Trophoblast cell (in vitro differentiated cells and primary cell): ENCODE results near the gene GNAT1.
A peak's percentile ranks its signal among the peaks of the same experiment; 100 is the strongest.

Source experiments
- DNase-seq, 2 donors: peaks; one replicate each; pipeline ENCODE4 v3.0.0-alpha.2; 2016
- H2AFZ ChIP-seq: 2 replicates; pipeline ENCODE4 v1.6.1; 2013; ENCODE audit warnings: low read length, moderate library complexity, mild to moderate bottlenecking; ENCODE audit not compliant: insufficient read depth, poor library complexity
- H2AK5ac ChIP-seq: 2 replicates; pipeline ENCODE4 v1.6.1; 2013; ENCODE audit warnings: mild to moderate bottlenecking, low read length
- H2BK120ac ChIP-seq: 2 replicates; pipeline ENCODE4 v1.6.1; 2013; ENCODE audit warnings: low read length, mild to moderate bottlenecking, moderate library complexity; ENCODE audit not compliant: insufficient read depth, poor library complexity
- H2BK12ac ChIP-seq: 2 replicates; pipeline ENCODE4 v1.6.1; 2013; ENCODE audit warnings: mild to moderate bottlenecking, low read length, moderate library complexity
- H2BK5ac ChIP-seq: 2 replicates; pipeline ENCODE4 v1.6.1; 2013; ENCODE audit warnings: low read length, low read depth, moderate library complexity, mild to moderate bottlenecking; ENCODE audit not compliant: poor library complexity
- H3K14ac ChIP-seq: 2 replicates; pipeline ENCODE4 v1.6.1; 2013; ENCODE audit warnings: mild to moderate bottlenecking, low read length
- H3K18ac ChIP-seq: 2 replicates; pipeline ENCODE4 v1.6.1; 2013; ENCODE audit warnings: mild to moderate bottlenecking, low read length
- H3K23ac ChIP-seq: 2 replicates; pipeline ENCODE4 v1.6.1; 2013; ENCODE audit warnings: low read length
- H3K27ac ChIP-seq: 2 replicates; pipeline ENCODE4 v1.5.1; 2013; ENCODE audit warnings: low read depth, mild to moderate bottlenecking, inconsistent platforms, low read length, moderate library complexity
- H3K27me3 ChIP-seq: 2 replicates; pipeline ENCODE4 v1.6.1; 2013; ENCODE audit warnings: inconsistent platforms, mild to moderate bottlenecking, low read length, moderate library complexity; ENCODE audit not compliant: insufficient read depth
- H3K36me3 ChIP-seq, 2 experiments: 1 replicate in 1 of 2; 2 replicates in 1 of 2; pipeline ENCODE4 v1.6.1; 2013; ENCODE audit warnings: low read length in 2 of 2, mild to moderate bottlenecking in 2 of 2, moderate library complexity in 1 of 2; ENCODE audit not compliant: insufficient read depth in 2 of 2, control insufficient read depth in 1 of 2
- H3K4ac ChIP-seq: 2 replicates; pipeline ENCODE4 v1.6.1; 2013; ENCODE audit warnings: low read depth, mild to moderate bottlenecking, low read length, moderate library complexity
- H3K4me1 ChIP-seq, 2 experiments: 1 replicate in 1 of 2; 2 replicates in 1 of 2; pipeline ENCODE4 v1.6.1; 2013; ENCODE audit warnings: low read length in 2 of 2, mild to moderate bottlenecking in 2 of 2, moderate library complexity in 1 of 2; ENCODE audit not compliant: insufficient read depth in 2 of 2, control insufficient read depth in 1 of 2
- H3K4me2 ChIP-seq: 2 replicates; pipeline ENCODE4 v1.6.1; 2013; ENCODE audit warnings: inconsistent platforms, mild to moderate bottlenecking, low read length, moderate library complexity
- H3K4me3 ChIP-seq: 2 replicates; pipeline ENCODE4 v1.5.1; 2013; ENCODE audit warnings: mild to moderate bottlenecking, low read depth, low read length, inconsistent platforms
- H3K79me1 ChIP-seq: one replicate; pipeline ENCODE4 v1.6.1; 2013; ENCODE audit warnings: low read length
- H3K79me2 ChIP-seq: 2 replicates; pipeline ENCODE4 v1.6.1; 2013; ENCODE audit warnings: low read length, mild to moderate bottlenecking; ENCODE audit not compliant: control insufficient read depth, insufficient read depth, poor library complexity
- H3K9ac ChIP-seq: 2 replicates; pipeline ENCODE4 v1.6.1; 2013; ENCODE audit warnings: mild to moderate bottlenecking, low read length
- H3K9me3 ChIP-seq: 2 replicates; pipeline ENCODE4 v1.6.1; 2013; ENCODE audit warnings: low read depth, mild to moderate bottlenecking, control low read depth, inconsistent platforms, low read length; ENCODE audit not compliant: insufficient read depth
- H4K12ac ChIP-seq: 2 replicates; pipeline ENCODE4 v1.6.1; 2013; ENCODE audit warnings: low read depth, mild to moderate bottlenecking, low read length, moderate library complexity
- H4K8ac ChIP-seq: 2 replicates; pipeline ENCODE4 v1.6.1; 2013; ENCODE audit warnings: low read depth, mild to moderate bottlenecking, low read length, moderate library complexity
- H4K91ac ChIP-seq: one replicate; pipeline ENCODE4 v1.6.1; 2013; ENCODE audit warnings: low read depth, mild to moderate bottlenecking, low read length, moderate library complexity
- WGBS: extraction: QIAGEN DNeasy Blood & Tissue Kit; methylation state at CpG from one replicate; pipeline ENCODE4 v1.1.7; 2013; ENCODE audit warnings: missing lambda C conversion rate; ENCODE audit not compliant: insufficient read length, insufficient coverage; ENCODE audit errors: extremely low coverage; 5-methylcytosine and 5-hydroxymethylcytosine counted together

The GNAT1 gene

GRCh38 chr3:50153782-50154475, 37.5 kb upstream of the GNAT1 start:
- H3K9me3 ChIP-seq: no peaks in the 10 kb centered on the region
- no peak overlapping the region for H3K4ac ChIP-seq
- no peak overlapping the region for H3K27ac ChIP-seq
- H3K27me3 ChIP-seq: no peaks in the 10 kb centered on the region
- peaks cover 25% of the 10 kb centered on the region for H3K79me1 ChIP-seq
- H2BK120ac ChIP-seq: no peak overlapping the region
- H3K4me2 ChIP-seq: peak overlapping the region; percentile 72
- H4K8ac ChIP-seq: no peak overlapping the region
- H3K4me1 ChIP-seq: peaks cover 36 to 52% of the 10 kb centered on the region in 2 experiments
- no peak overlapping the region for H4K12ac ChIP-seq
- H3K14ac ChIP-seq: no peak overlapping the region
- H2AFZ ChIP-seq: no peak overlapping the region
- no peak for DNase-seq
- no peak overlapping the region for H2BK12ac ChIP-seq
- 100% methylated on average over 1 of the region's 9 CpGs for WGBS
- no peak overlapping the region for H3K23ac ChIP-seq
- no peak overlapping the region for H2BK5ac ChIP-seq
- no peak overlapping the region for H3K4me3 ChIP-seq
- no peak overlapping the region for H2AK5ac ChIP-seq
- H4K91ac ChIP-seq: no peak overlapping the region
- H3K18ac ChIP-seq: no peak overlapping the region
- peaks cover 9% of the 10 kb centered on the region for H3K79me2 ChIP-seq
- no peaks in the 10 kb centered on the region for H3K36me3 ChIP-seq
- no peak overlapping the region for H3K9ac ChIP-seq

GRCh38 chr3:50154476-50154839, 37.0 kb upstream of the GNAT1 start:
- no CpG with 5 or more reads among the region's 34 CpGs for WGBS
- H2BK120ac ChIP-seq: no peak overlapping the region
- no peak for DNase-seq

GRCh38 chr3:50154840-50155490, 36.4 kb upstream of the GNAT1 start, which contains the start of gene SEMA3F:
SEMA3F (plus strand) TSS chr3:50155324; CDS start chr3:50159623, 4,299 bp downstream.
- no peak within 1 kb of the TSS for H2BK12ac ChIP-seq
- peak within 1 kb of the TSS; percentile 17 for H4K91ac ChIP-seq
- H4K12ac ChIP-seq: no peak within 1 kb of the TSS
- H4K8ac ChIP-seq: peak within 1 kb of the TSS; percentile 1
- no peaks in the 10 kb centered on the region for H3K9me3 ChIP-seq
- no peak within 1 kb of the TSS for H2AFZ ChIP-seq
- H3K27me3 ChIP-seq: no peaks in the 10 kb centered on the region
- peak within 1 kb of the TSS; percentile 12 for H3K18ac ChIP-seq
- peaks cover 2 to 5% of the 10 kb centered on the region in 2 experiments for H3K36me3 ChIP-seq
- H2AK5ac ChIP-seq: no peak within 1 kb of the TSS
- peak within 1 kb of the TSS; percentile 62 for H3K27ac ChIP-seq
- peak; percentile 61 to 80 for DNase-seq
- no peak within 1 kb of the TSS for H2BK5ac ChIP-seq
- H3K4me3 ChIP-seq: peak within 1 kb of the TSS; percentile 79
- H3K9ac ChIP-seq: peak within 1 kb of the TSS; percentile 48
- peak within 1 kb of the TSS; percentile 37 for H2BK120ac ChIP-seq
- H3K4me2 ChIP-seq: peak within 1 kb of the TSS; percentile 72
- peak within 1 kb of the TSS; percentile 22 for H3K4ac ChIP-seq
- peak within 1 kb of the TSS; percentile 30 for H3K14ac ChIP-seq
- peaks cover 9% of the 10 kb centered on the region for H3K79me2 ChIP-seq
- no CpG with 5 or more reads among the region's 98 CpGs for WGBS
- H3K79me1 ChIP-seq: peaks cover 23% of the 10 kb centered on the region
- H3K4me1 ChIP-seq: peaks cover 33 to 50% of the 10 kb centered on the region in 2 experiments
- H3K23ac ChIP-seq: no peak within 1 kb of the TSS

More at GRCh38 chr3:50154476-50154839, 37.0 kb upstream of the GNAT1 start:
- Histone ChIP-seq H4K12ac (no peak overlapping the region), H3K18ac (no peak overlapping the region), H2BK5ac (no peak overlapping the region), H3K14ac (no peak overlapping the region), H3K27me3 (no peaks in the 10 kb centered on the region), H3K23ac (no peak overlapping the region), H3K36me3 (peaks cover 0 to 1% of the 10 kb centered on the region in 2 experiments), H3K79me1 (peaks cover 25% of the 10 kb centered on the region), H2AK5ac (no peak overlapping the region), H3K4me1 (peaks cover 36 to 52% of the 10 kb centered on the region in 2 experiments), H2BK12ac (no peak overlapping the region), H3K9ac (no peak overlapping the region), H3K27ac (no peak overlapping the region), H3K4me2 (peak overlapping the region; percentile 72), H3K4me3 (peak overlapping the region; percentile 40), H3K79me2 (peaks cover 9% of the 10 kb centered on the region), H3K9me3 (no peaks in the 10 kb centered on the region), H3K4ac (no peak overlapping the region), H4K8ac (no peak overlapping the region), H2AFZ (no peak overlapping the region), H4K91ac (no peak overlapping the region)

DNA sequence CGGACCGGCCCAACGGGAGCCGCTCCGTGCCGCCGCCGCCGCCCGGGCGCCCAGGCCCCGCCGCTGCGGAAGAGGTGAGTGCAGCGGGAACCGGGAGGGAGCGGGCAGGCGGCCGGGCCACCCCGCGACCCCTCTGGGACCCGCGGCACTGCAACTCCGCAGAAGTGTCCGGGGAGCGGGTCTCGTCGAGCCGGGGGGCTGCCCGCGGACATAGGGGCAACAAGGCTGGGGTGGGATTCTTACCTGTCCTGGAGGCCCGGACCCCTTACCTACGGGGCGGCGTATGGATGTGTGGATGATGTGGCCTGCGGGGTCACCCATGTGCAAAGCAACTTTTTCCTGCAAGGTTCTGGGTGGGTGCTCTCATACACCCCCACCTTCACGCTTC, 35.9 kb upstream of the GNAT1 start:
- Histone ChIP-seq H2BK120ac (no peak overlapping the region), H4K12ac (no peak overlapping the region), H3K4ac (peak overlapping the region; percentile 22), H3K14ac (no peak overlapping the region), H3K4me1 (peaks cover 28 to 44% of the 10 kb centered on the region in 2 experiments), H3K27ac (peak overlapping the region; percentile 62), H3K23ac (no peak overlapping the region), H2BK12ac (no peak overlapping the region), H3K18ac (peak overlapping the region; percentile 12), H3K9ac (peak overlapping the region; percentile 48), H4K8ac (peak overlapping the region; percentile 1), H3K4me3 (peak overlapping the region; percentile 79), H3K79me1 (peaks cover 18% of the 10 kb centered on the region), H4K91ac (no peak overlapping the region), H2AK5ac (no peak overlapping the region), H2AFZ (no peak overlapping the region), H2BK5ac (no peak overlapping the region), H3K36me3 (peaks cover 7 to 9% of the 10 kb centered on the region in 2 experiments), H3K4me2 (peak overlapping the region; percentile 71), H3K79me2 (peaks cover 5% of the 10 kb centered on the region), H3K27me3 (no peaks in the 10 kb centered on the region), H3K9me3 (no peaks in the 10 kb centered on the region)
- WGBS: no CpG with 5 or more reads among the region's 37 CpGs
- no peak for DNase-seq
